Stimulated activated naive CD8-positive, alpha-beta T cell treated with anti-CD3 and anti-CD28 coated beads, Interleukin-15, amount 100 ng/mL, for 72 hours (primary cell): ENCODE measurements around the gene CNTN1.

ENCODE experiments used
- ATAC-seq: fragments of 150-1000 bp; cut with Tn5 transposase; 2 replicates; pipeline ENCODE4 v1.10.0; 2021; ENCODE audit warnings: mild to moderate bottlenecking, moderate library complexity
- DNase-seq, 2 donors: peaks; one replicate each; pipeline ENCODE4 v3.0.0; 2021 to 2022
- H3K27ac Mint-ChIP-seq, 2 donors: one replicate each; pipeline ENCODE4 v1.8.0; 2022; ENCODE audit warnings: mild to moderate bottlenecking in 2 of 2, mixed read lengths in 2 of 2, moderate library complexity in 2 of 2
- H3K27me3 Mint-ChIP-seq: one replicate; pipeline ENCODE4 v1.8.0; 2022; ENCODE audit warnings: mixed read lengths
- H3K4me1 Mint-ChIP-seq: one replicate; pipeline ENCODE4 v1.8.0; 2022; ENCODE audit warnings: mild to moderate bottlenecking, mixed read lengths
- H3K4me3 Mint-ChIP-seq, 2 donors: one replicate each; pipeline ENCODE4 v1.8.0; 2022; ENCODE audit warnings: mild to moderate bottlenecking in 2 of 2, mixed read lengths in 2 of 2, moderate library complexity in 1 of 2
- H3K9me3 Mint-ChIP-seq, 2 donors: one replicate each; pipeline ENCODE4 v1.8.0; 2022; ENCODE audit warnings: mixed read lengths in 2 of 2

CNTN1 gene

DNA sequence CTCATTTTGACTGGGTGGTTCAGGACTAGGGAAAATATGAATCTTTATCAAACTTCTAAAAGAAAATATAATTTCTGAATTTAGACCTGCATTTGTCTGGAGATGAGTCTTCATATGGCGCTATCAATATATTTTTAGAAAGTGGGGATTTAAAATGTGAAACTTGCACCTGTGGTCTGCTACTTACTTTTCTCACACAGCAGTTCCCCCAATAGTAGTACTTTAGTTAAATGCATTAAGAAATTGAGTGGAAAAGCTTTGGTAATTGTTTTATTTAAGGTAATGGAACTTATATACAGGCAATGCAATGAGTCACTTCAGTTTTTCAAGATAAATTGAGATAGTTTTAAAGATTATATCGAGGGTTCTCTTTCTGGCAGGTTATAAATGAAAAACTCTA lies 91.9 kb downstream of the CNTN1 start:
- ATAC-seq (no peak), DNase-seq (no peak)
- no peak overlapping the region for H3K4me3 Mint-ChIP-seq
- H3K9me3 Mint-ChIP-seq: peaks cover 0 to 5% of the 10 kb centered on the region in 2 donors
- no peak overlapping the region for H3K27ac Mint-ChIP-seq
- H3K27me3 Mint-ChIP-seq: no peaks in the 10 kb centered on the region
- H3K4me1 Mint-ChIP-seq: no peaks in the 10 kb centered on the region

DNA sequence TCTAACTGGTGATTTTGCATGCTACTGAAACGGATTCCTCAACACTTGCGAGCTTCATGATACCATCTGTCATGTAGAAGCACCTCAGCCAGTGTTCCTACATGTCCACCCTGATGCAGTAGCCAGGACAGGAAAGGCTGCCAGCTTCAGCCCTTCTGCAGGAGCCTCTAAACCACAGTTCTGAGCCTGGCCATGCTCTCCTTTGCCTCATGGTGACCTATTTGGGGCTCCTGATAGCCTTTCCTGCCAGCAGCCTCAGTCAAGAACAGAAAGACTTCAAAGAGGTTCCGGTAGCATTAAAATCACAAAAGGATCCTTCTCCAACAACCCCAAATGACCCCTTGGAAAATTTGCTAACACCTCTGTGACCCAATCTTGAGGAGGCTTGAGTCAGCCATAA lies 96.0 kb downstream of the CNTN1 start:
- Mint-ChIP-seq H3K9me3 (peaks cover 0 to 10% of the 10 kb centered on the region in 2 donors), H3K27me3 (no peaks in the 10 kb centered on the region), H3K27ac (no peak overlapping the region), H3K4me1 (no peaks in the 10 kb centered on the region), H3K4me3 (no peak overlapping the region)
- DNase-seq (no peak), ATAC-seq (no peak)

DNA sequence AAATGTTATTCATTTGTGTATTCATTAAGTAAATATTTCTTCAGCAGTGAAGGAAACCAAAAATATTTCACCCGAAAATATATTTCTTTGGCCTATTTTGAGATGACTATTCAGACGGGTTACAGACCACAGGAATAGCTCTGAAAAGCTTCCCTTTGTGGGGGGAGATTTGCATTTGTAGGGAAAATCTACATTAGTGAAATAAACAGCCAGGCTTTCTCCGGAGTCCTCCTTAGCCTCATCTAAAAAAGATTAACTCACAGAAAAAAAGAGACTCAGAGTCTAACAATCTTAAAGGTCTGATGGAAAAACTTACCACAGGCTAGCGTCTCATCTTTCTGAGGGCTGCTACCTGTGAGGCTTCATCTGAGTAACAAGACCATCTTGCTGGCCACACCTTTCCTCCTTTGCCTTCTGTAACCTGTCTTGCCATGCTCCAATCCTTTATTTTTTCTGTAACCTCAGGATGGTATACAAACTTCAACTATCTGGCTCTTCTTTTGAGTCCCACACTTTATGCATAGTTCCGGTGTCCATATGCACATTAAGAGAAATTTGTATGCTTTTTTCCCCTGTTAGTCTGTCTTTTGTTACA lies 100.7 kb downstream of the CNTN1 start:
- ATAC-seq (no peak), DNase-seq (no peak)
- no peak overlapping the region for H3K4me3 Mint-ChIP-seq
- H3K4me1 Mint-ChIP-seq: no peaks in the 10 kb centered on the region
- H3K27ac Mint-ChIP-seq: no peak overlapping the region
- H3K27me3 Mint-ChIP-seq: no peaks in the 10 kb centered on the region
- H3K9me3 Mint-ChIP-seq: peaks cover 0 to 10% of the 10 kb centered on the region in 2 donors

DNA sequence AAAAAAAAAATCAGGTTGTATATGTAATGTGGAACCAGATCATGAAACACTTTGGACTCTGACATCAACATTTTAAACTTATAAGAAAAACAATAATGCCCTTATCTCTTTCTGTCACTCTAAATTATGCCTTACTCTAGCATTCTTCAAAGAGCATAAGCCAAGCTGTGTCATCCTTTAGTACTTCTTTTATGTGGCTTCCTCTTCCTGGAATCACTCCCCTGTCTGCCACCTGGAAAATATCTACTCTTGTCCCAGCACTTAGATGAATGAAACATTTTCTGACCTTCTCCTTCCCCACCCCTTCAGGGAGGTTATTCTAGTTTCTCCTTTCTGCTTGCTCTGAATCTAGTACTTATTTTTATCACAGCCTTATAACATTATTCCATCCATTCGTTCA lies 101.2 kb downstream of the CNTN1 start:
- peaks cover 0 to 10% of the 10 kb centered on the region in 2 donors for H3K9me3 Mint-ChIP-seq
- H3K4me1 Mint-ChIP-seq: no peaks in the 10 kb centered on the region

DNA sequence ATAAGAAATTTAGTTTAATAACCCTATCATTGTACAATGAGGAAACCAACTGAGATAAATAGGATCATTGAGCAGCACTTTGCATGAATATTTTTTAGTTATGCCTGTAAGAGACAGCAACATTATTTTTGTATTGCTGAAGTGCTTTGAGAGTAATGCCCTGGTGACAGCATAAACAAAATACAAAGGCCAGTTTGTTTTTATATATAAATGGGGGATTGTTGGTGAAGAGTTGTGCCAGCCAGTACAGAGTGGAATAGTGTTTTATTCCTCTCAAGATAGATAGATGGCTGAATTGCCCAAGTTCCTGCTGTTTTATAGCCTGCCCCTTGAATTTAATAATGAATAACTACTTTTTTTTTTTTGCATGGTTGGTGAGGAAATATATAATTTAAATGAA lies 101.8 kb downstream of the CNTN1 start:
- no peaks in the 10 kb centered on the region for H3K27me3 Mint-ChIP-seq
- H3K9me3 Mint-ChIP-seq: peaks cover 0 to 10% of the 10 kb centered on the region in 2 donors
- H3K27ac Mint-ChIP-seq: no peak overlapping the region
- DNase-seq (no peak), ATAC-seq (no peak)
- H3K4me3 Mint-ChIP-seq: no peak overlapping the region
- H3K4me1 Mint-ChIP-seq: no peaks in the 10 kb centered on the region

More for the DNA sequence above, 101.2 kb downstream of the CNTN1 start:
- ATAC-seq: no peak
- no peak overlapping the region for H3K27ac Mint-ChIP-seq
- no peaks in the 10 kb centered on the region for H3K27me3 Mint-ChIP-seq
- no peak overlapping the region for H3K4me3 Mint-ChIP-seq
- DNase-seq: no peak

DNA sequence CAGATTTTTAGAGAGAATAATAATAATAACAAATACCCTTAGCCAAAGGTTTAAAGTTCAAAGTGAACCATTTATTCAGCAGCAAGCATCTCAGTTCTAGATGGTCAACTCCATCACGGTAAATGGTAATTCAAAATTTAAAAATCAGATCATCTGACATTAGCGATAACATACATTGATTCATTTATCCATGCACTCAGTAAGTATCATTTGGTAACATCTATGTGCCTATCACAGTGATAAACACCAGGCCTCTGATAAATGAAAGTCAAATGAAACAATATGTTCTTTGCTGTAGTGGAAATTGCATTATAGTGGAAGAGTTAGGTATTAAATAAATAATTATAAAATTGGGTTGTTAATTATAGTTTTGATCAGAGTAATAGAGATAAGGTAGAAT lies 108.8 kb downstream of the CNTN1 start:
- no peak for DNase-seq
- Mint-ChIP-seq H3K27me3 (no peaks in the 10 kb centered on the region), H3K4me3 (no peak overlapping the region), H3K27ac (no peak overlapping the region), H3K9me3 (peaks cover 10 to 17% of the 10 kb centered on the region in 2 donors), H3K4me1 (no peaks in the 10 kb centered on the region)
- ATAC-seq: no peak

DNA sequence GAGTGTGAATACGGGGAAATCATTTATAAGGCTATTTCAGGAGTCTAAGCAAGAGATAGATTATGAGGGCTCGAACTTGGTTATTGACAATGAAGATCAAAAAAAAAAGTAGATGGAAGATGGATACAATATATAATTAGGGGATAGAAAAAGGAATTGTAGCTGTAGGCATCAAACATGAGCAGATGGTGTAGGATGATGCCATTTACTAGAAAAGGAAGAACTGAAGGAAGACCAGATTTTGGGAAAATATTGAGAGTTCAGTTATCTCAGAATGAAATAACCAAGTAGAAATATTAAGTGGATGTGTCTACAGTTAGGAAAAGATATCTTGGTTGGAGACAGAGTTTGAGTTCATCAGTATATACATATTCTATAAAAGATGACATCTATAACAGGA lies 109.6 kb downstream of the CNTN1 start:
- peaks cover 15 to 24% of the 10 kb centered on the region in 2 donors for H3K9me3 Mint-ChIP-seq
- no peak overlapping the region for H3K27ac Mint-ChIP-seq
- no peaks in the 10 kb centered on the region for H3K4me1 Mint-ChIP-seq
- no peak for DNase-seq
- no peak for ATAC-seq
- no peak overlapping the region for H3K4me3 Mint-ChIP-seq
- no peaks in the 10 kb centered on the region for H3K27me3 Mint-ChIP-seq

DNA sequence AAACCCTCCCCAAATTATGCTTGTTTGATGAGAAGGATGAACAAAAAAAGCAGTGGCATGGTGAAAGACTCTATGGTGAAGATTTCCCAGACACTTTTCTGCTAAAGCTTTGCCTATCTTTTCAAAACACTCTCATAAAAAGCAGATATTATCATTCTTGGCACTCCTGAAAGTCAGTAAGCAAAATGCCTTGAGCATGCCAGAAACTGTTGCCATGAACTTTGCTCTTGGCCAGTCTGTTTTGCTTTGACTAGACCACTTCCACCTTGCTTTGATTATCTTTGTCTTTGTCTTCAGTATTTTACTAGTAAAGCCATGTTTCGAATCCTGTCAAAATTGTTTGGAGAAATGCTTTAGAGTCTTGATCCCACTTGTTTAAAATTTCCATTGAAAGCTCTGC lies 110.4 kb downstream of the CNTN1 start:
- Mint-ChIP-seq H3K27ac (no peak overlapping the region), H3K9me3 (peaks cover 15 to 24% of the 10 kb centered on the region in 2 donors), H3K27me3 (no peaks in the 10 kb centered on the region), H3K4me3 (no peak overlapping the region), H3K4me1 (no peaks in the 10 kb centered on the region)
- DNase-seq (no peak), ATAC-seq (no peak)

DNA sequence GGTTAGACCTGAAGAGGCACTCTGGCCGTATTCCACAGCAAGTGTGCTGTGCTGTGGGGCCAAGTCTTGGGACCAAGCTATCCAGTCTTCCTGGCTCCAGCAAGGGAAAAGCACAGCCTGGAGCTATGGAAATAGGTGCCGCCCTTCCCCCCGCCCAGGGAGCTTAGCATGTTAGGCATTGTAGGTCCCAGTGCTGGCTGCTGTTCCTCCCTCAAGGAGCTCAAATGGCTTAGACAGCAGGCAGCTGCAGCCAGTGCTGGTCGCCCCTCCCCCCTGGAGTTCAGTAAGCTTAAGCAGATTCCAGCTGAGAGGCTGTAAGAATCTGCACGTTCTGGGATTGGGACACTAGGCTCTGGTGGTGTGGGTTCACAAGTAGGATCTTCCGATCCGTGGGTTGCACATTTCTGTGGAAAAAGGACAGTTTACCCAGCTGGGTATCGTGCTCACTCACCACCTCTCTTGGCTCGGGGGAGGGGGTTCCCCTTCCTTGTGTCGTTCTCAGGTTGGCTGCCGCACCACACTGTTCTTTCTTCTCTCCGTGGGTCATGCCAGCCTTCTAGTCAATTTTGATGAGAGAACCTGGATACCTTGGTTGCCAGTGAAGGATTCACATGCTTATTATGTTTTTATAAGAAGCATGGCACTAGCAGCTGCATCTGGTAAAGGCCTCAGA lies 127.3 kb downstream of the CNTN1 start:
- Mint-ChIP-seq H3K27ac (no peak overlapping the region), H3K4me3 (no peak overlapping the region), H3K9me3 (peaks cover 4 to 30% of the 10 kb centered on the region in 2 donors), H3K27me3 (no peaks in the 10 kb centered on the region), H3K4me1 (no peaks in the 10 kb centered on the region)
- DNase-seq (no peak), ATAC-seq (no peak)

DNA sequence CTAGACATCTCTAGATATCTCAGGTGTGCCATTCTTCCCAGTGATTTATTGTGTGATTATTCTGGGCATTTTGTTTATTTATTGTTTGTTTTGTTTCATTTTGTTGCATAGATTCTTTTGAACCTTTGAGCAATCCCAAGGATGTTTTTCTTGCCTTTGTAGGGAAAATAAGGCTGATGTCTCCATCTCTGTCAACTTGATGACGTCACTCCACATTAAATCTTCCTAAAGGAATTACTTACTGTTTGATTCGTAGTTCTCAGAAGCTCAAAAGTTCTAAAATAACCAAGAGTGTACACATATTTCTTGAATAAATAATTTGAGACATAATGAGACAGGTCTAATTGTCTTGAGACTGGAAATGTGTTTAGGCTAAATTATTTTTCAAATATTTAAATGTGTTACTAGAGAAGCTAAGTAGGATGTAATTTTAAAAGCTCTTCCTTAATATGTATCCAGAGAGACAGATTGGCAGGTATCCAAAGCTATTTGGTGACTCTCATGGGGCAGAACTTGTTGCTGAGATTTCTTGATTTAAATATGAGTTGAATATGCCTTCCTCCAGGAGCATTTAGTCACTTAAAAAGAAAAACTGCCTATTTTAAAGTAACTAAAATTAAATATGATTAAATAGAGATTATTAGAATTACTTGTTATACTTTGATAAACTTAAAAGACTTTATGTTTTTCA lies 128.7 kb downstream of the CNTN1 start:
- H3K27ac Mint-ChIP-seq: no peak overlapping the region
- no peak overlapping the region for H3K4me3 Mint-ChIP-seq
- DNase-seq (no peak), ATAC-seq (no peak)
- H3K4me1 Mint-ChIP-seq: no peaks in the 10 kb centered on the region
- H3K27me3 Mint-ChIP-seq: no peaks in the 10 kb centered on the region
- peaks cover 4 to 27% of the 10 kb centered on the region in 2 donors for H3K9me3 Mint-ChIP-seq

DNA sequence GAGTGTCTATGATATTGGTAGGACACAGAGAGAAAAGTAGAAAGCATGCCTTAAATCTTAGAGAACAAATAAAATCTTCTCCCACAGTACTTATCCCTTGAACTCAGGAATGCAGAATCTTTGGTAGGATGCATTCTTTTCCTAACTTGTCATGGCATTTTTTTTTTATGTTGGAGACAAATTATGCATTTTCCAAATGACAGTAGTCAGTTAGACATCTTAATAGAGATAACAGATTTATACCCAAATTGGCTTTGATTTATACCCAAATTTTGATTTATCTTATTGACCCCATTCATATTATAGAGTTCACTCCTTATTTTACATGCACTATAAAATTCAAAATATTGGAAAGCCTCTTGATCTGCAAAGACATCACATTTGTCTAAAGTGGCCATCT lies 132.9 kb downstream of the CNTN1 start:
- Mint-ChIP-seq H3K27me3 (no peaks in the 10 kb centered on the region), H3K27ac (no peak overlapping the region), H3K4me3 (no peak overlapping the region), H3K4me1 (no peaks in the 10 kb centered on the region), H3K9me3 (peaks cover 0 to under 1% of the 10 kb centered on the region in 2 donors)
- DNase-seq (no peak), ATAC-seq (no peak)

DNA sequence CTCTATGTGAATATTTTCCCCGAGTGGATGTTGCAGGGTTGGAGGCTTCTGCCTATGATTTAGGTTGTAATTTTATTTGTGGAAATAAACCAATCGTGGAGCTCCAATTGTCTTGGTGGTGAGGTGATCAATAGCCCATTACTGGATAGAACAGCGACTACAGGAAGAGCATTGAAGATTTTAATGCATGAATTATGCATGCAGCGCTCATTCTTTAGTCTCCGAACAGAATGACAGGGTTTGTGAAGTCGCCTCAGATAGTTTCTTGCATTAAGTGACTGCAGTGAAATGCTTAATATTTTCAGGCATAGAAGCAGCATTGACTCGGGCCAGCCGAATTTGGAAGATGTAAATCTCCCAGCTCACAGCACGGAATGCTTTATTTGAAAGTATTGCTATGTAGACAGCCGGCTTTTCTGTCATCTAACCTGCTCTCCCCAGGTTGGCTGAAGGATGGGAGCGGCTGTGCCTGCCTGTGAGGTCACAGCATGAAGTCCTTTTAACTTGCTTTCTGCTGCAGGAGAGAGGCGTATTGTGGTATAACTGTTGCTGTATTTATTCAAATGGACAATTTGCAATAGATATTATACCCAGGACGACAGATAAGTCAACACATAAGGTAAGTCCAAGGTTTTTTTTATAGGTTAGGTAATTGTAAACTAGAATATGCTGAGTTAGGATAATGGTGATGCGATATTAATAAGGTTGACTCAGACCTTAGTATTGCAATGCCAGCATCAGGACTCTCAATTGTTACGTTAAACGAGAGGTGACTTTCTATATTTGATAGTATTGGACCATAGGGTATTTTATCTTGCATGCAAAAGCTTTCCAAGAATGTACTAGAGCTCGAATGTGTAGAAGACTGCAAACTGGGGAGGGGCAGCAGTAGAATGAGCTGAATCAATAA lies 135.7 kb downstream of the CNTN1 start:
- ATAC-seq (no peak), DNase-seq (no peak)
- H3K27ac Mint-ChIP-seq: no peak overlapping the region
- no peaks in the 10 kb centered on the region for H3K4me1 Mint-ChIP-seq
- H3K9me3 Mint-ChIP-seq: no peaks in the 10 kb centered on the region
- no peak overlapping the region for H3K4me3 Mint-ChIP-seq
- H3K27me3 Mint-ChIP-seq: no peaks in the 10 kb centered on the region

DNA sequence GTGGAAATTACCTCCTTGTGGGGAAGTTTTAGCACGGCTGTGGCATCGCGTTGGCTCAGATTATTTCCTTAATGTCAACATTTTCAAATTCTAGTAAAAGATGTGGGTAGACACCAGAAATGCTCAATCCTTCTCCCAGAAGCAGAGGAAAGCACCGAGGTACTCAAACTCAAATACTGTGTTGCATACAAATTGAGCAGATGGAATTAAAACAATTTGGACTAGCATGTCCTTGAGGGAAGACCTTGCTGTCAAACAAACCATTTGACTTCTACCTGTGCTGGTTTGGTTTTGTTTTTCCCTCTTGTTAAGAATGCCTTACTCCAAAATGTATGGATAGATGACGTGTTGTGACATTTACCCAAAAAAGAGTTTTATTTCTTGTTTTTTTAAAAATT lies 136.4 kb downstream of the CNTN1 start:
- H3K27ac Mint-ChIP-seq: no peak overlapping the region
- H3K27me3 Mint-ChIP-seq: no peaks in the 10 kb centered on the region

DNA sequence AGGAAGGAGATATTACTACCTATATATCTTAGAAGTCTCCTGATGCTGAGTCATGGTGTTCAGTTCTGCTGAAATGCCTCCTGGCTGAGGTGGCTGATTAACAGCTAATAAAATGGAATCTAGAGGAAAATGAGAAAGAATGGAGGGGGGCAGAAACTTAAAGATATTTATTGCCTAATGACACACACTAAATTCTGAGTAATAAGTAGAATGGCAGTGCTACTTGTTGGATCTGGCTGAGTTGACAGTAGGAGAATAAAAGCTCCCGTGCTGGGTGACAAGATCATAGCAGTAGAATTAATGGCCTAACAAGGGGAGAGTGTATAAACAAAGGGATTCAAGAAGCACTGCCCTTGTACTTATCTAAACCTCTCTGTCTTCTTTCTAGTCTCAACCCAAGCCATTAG lies 137.5 kb downstream of the CNTN1 start:
- H3K4me1 Mint-ChIP-seq: no peaks in the 10 kb centered on the region
- no peaks in the 10 kb centered on the region for H3K27me3 Mint-ChIP-seq
- no peak for ATAC-seq
- no peak for DNase-seq
- H3K4me3 Mint-ChIP-seq: no peak overlapping the region
- H3K27ac Mint-ChIP-seq: no peak overlapping the region
- H3K9me3 Mint-ChIP-seq: no peaks in the 10 kb centered on the region

More for the DNA sequence above, 136.4 kb downstream of the CNTN1 start:
- DNase-seq: no peak
- Mint-ChIP-seq H3K4me3 (no peak overlapping the region), H3K9me3 (no peaks in the 10 kb centered on the region), H3K4me1 (no peaks in the 10 kb centered on the region)
- no peak for ATAC-seq

DNA sequence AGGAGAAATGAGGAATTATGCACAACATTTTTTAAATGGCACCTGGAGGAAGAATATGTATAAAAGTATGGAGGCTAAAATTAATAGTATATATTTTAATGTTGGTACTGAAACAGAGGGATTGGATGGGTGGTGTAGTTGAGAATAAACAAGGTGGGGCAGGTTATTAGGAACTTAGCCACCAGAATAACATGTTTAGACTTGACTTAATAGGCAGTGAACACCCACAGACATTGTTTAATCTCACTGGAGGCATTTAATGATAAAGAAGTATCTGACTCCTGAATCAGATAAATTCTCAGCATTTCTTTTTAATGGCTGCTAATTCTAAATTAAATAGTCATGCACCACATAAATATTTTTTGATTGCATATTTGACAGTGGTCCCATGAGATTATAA lies 139.7 kb downstream of the CNTN1 start:
- H3K4me1 Mint-ChIP-seq: no peaks in the 10 kb centered on the region
- no peaks in the 10 kb centered on the region for H3K27me3 Mint-ChIP-seq
- no peaks in the 10 kb centered on the region for H3K9me3 Mint-ChIP-seq
- no peak overlapping the region for H3K4me3 Mint-ChIP-seq
- DNase-seq (no peak), ATAC-seq (no peak)
- no peak overlapping the region for H3K27ac Mint-ChIP-seq
